IMR-90 (cell line): ENCODE data around the gene ADGRB3. TPM values are rescaled to one million over a fixed set of nuclear protein-coding genes. Genes with fewer than 3 reads are reported as not detected.

Source experiments
- ATAC-seq: fragments of 200-7000 bp; cut with Tn5 transposase; 2 replicates; pipeline ENCODE4 v1.9.1; 2020; ENCODE audit warnings: low read depth, mild to moderate bottlenecking, moderate library complexity
- BruUV-seq: library from RNA; stranded (reverse); fragments of 400-500 nt; replicated peaks from 2 replicates; lab custom pipeline; 2021; lab: Mats Ljungman, UMichigan
- CTCF ChIA-PET: fragments of 300-600 bp; formaldehyde crosslinking; extraction: SDS; loops from one replicate; lab custom pipeline; 2021; ENCODE audit warnings: antibody characterized with exemption; lab: Yijun Ruan, JAX
- POLR2A ChIA-PET: fragments of 300-600 bp; sonication (Branson Sonifier 250); formaldehyde crosslinking; loops from one replicate; lab custom pipeline; 2022; ENCODE audit warnings: antibody characterized with exemption; ENCODE audit not compliant: unreplicated experiment; lab: Charles Lee
- DNase-seq: peaks from one replicate; pipeline ENCODE4 v3.0.0; 2013
- H2AFZ ChIP-seq: replicated peaks from 2 replicates; pipeline ENCODE3; 2013; ENCODE audit warnings: low read length, mild to moderate bottlenecking; ENCODE audit not compliant: poor library complexity
- H2AK5ac ChIP-seq: 2 replicates; pipeline ENCODE4 v1.6.1; 2013; ENCODE audit warnings: low read depth, low read length, inconsistent platforms
- H2AK9ac ChIP-seq: replicated peaks from 2 replicates; pipeline ENCODE3; 2013; ENCODE audit warnings: mild to moderate bottlenecking, low read depth, low read length, moderate library complexity; ENCODE audit not compliant: poor library complexity
- H2BK120ac ChIP-seq: 2 replicates; pipeline ENCODE4 v1.6.1; 2013; ENCODE audit warnings: low read depth, low read length, inconsistent platforms
- H2BK15ac ChIP-seq: 3 replicates; pipeline ENCODE4 v1.6.1; 2013; ENCODE audit warnings: low read depth, low read length, inconsistent platforms
- H2BK20ac ChIP-seq: 2 replicates; pipeline ENCODE4 v1.6.1; 2013; ENCODE audit warnings: low read depth, mild to moderate bottlenecking, inconsistent platforms, low read length, moderate library complexity
- H2BK5ac ChIP-seq: 2 replicates; pipeline ENCODE4 v1.6.1; 2013; ENCODE audit warnings: mild to moderate bottlenecking, low read depth, low read length, inconsistent platforms; ENCODE audit not compliant: poor library complexity, severe bottlenecking
- H3K14ac ChIP-seq: replicated peaks from 2 replicates; pipeline ENCODE4 v1.6.1; 2013; ENCODE audit warnings: low read depth, low read length, inconsistent platforms
- H3K18ac ChIP-seq: 2 replicates; pipeline ENCODE4 v1.6.1; 2013; ENCODE audit warnings: low read depth, low read length, control low read depth
- H3K23ac ChIP-seq: 2 replicates; pipeline ENCODE4 v1.6.1; 2013; ENCODE audit warnings: low read depth, low read length, inconsistent platforms
- H3K27ac ChIP-seq: 2 replicates; pipeline ENCODE4 v1.5.1; 2013; ENCODE audit warnings: mild to moderate bottlenecking, control low read depth, low read length; ENCODE audit not compliant: insufficient read depth
- H3K27me3 ChIP-seq: 2 replicates; pipeline ENCODE4 v1.6.1; 2013; ENCODE audit warnings: low read length; ENCODE audit not compliant: control insufficient read depth, insufficient read depth
- H3K36me3 ChIP-seq: 2 replicates; pipeline ENCODE4 v1.6.1; 2013; ENCODE audit warnings: low read length, mixed read lengths; ENCODE audit not compliant: control insufficient read depth, insufficient read depth
- H3K4ac ChIP-seq: 2 replicates; pipeline ENCODE4 v1.6.1; 2013; ENCODE audit warnings: low read depth, low read length, inconsistent platforms
- H3K4me1 ChIP-seq: 2 replicates; pipeline ENCODE4 v1.6.1; 2013; ENCODE audit warnings: low read length, mixed read lengths; ENCODE audit not compliant: control insufficient read depth, insufficient read depth
- H3K4me2 ChIP-seq: 2 replicates; pipeline ENCODE4 v1.6.1; 2013; ENCODE audit warnings: low read depth, mild to moderate bottlenecking, control low read depth, low read length, moderate library complexity
- H3K4me3 ChIP-seq: 2 replicates; pipeline ENCODE4 v1.5.1; 2013; ENCODE audit warnings: low read depth, mild to moderate bottlenecking, control low read depth, low read length, moderate library complexity; ENCODE audit not compliant: insufficient read depth
- H3K56ac ChIP-seq: 2 replicates; pipeline ENCODE4 v1.6.1; 2013; ENCODE audit warnings: low read length, inconsistent platforms; ENCODE audit not compliant: insufficient read depth; ENCODE audit errors: extremely low read depth
- H3K79me1 ChIP-seq, 2 experiments: 2 replicates each; pipeline ENCODE4 v1.6.1; 2013; ENCODE audit warnings: low read length in 2 of 2, inconsistent platforms in 1 of 2, low read depth in 1 of 2
- H3K9ac ChIP-seq: 2 replicates; pipeline ENCODE4 v1.6.1; 2013; ENCODE audit warnings: low read depth, low read length, control low read depth
- H3K9me1 ChIP-seq: 2 replicates; pipeline ENCODE4 v1.6.1; 2013; ENCODE audit warnings: low read length, inconsistent platforms; ENCODE audit not compliant: insufficient read depth
- H3K9me3 ChIP-seq: 2 replicates; pipeline ENCODE4 v1.6.1; 2013; ENCODE audit warnings: low read length; ENCODE audit not compliant: control insufficient read depth, insufficient read depth
- H4K20me1 ChIP-seq: 2 replicates; pipeline ENCODE4 v1.6.1; 2013; ENCODE audit warnings: low read length, inconsistent platforms; ENCODE audit not compliant: insufficient read depth
- H4K5ac ChIP-seq: 2 replicates; pipeline ENCODE4 v1.6.1; 2013; ENCODE audit warnings: mild to moderate bottlenecking, low read depth, low read length, control low read depth
- H4K8ac ChIP-seq, 2 experiments: 2 replicates each; pipeline ENCODE4 v1.6.1; 2013; ENCODE audit warnings: low read depth in 2 of 2, low read length in 2 of 2, control low read depth in 1 of 2, inconsistent platforms in 1 of 2
- H4K91ac ChIP-seq: 2 replicates; pipeline ENCODE4 v1.6.1; 2013; ENCODE audit warnings: low read depth, low read length, inconsistent platforms; ENCODE audit not compliant: insufficient read depth
- BHLHE40 ChIP-seq: fragments of 150-350 bp; IDR thresholded peaks from 2 replicates; pipeline ENCODE4 v1.6.1; 2016; ENCODE audit warnings: mild to moderate bottlenecking, low read depth, low read length
- CEBPB ChIP-seq: IDR thresholded peaks from 2 replicates; pipeline ENCODE4 v1.6.1; 2012; ENCODE audit warnings: low read depth, low read length, improper control_type of control experiment
- CHD1 ChIP-seq: IDR thresholded peaks from 2 replicates; pipeline ENCODE4 v1.6.1; 2012; ENCODE audit warnings: low read depth, low read length, improper control_type of control experiment
- CTCF ChIP-seq: conservative IDR thresholded peaks from 2 replicates; pipeline ENCODE4 v1.5.1; 2012; ENCODE audit warnings: mild to moderate bottlenecking, low read depth, low read length, improper control_type of control experiment
- ELK1 ChIP-seq: fragments of 150-350 bp; IDR thresholded peaks from 2 replicates; pipeline ENCODE4 v1.6.1; 2016; ENCODE audit warnings: low read depth, mild to moderate bottlenecking, low read length, moderate library complexity, borderline replicate concordance
- FOS ChIP-seq: fragments of 150-350 bp; IDR thresholded peaks from 2 replicates; pipeline ENCODE4 v1.6.1; 2016; ENCODE audit warnings: low read depth, low read length
- MAFK ChIP-seq: IDR thresholded peaks from 2 replicates; pipeline ENCODE4 v1.6.1; 2012; ENCODE audit warnings: low read depth, low read length, improper control_type of control experiment
- MAZ ChIP-seq: IDR thresholded peaks from 2 replicates; pipeline ENCODE4 v1.6.1; 2012; ENCODE audit warnings: low read depth, mild to moderate bottlenecking, low read length, improper control_type of control experiment, moderate library complexity, borderline replicate concordance
- MXI1 ChIP-seq: IDR thresholded peaks from 2 replicates; pipeline ENCODE4 v1.6.1; 2012; ENCODE audit warnings: low read depth, mild to moderate bottlenecking, low read length, moderate library complexity, borderline replicate concordance
- NFE2L2 ChIP-seq: fragments of 150-350 bp; IDR thresholded peaks from 2 replicates; pipeline ENCODE4 v1.6.1; 2016; ENCODE audit warnings: low read depth, mild to moderate bottlenecking, low read length
- POLR2A ChIP-seq: IDR thresholded peaks from 2 replicates; pipeline ENCODE4 v1.6.1; 2012; ENCODE audit warnings: mild to moderate bottlenecking, low read depth, low read length
- RAD21 ChIP-seq: IDR thresholded peaks from 2 replicates; pipeline ENCODE4 v1.6.1; 2012; ENCODE audit warnings: low read length, improper control_type of control experiment
- RCOR1 ChIP-seq: IDR thresholded peaks from 2 replicates; pipeline ENCODE4 v1.6.1; 2012; ENCODE audit warnings: mild to moderate bottlenecking, low read length, improper control_type of control experiment; ENCODE audit not compliant: insufficient replicate concordance
- RFX5 ChIP-seq: IDR thresholded peaks from 2 replicates; pipeline ENCODE4 v1.8.0; 2012; ENCODE audit warnings: low read depth, mild to moderate bottlenecking, low read length, moderate library complexity
- SMC3 ChIP-seq: fragments of 150-350 bp; IDR thresholded peaks from 2 replicates; pipeline ENCODE4 v1.6.1; 2016; ENCODE audit warnings: low read depth, mild to moderate bottlenecking, antibody characterized with exemption, low read length, moderate library complexity
- USF2 ChIP-seq: fragments of 150-350 bp; IDR thresholded peaks from 2 replicates; pipeline ENCODE4 v1.6.1; 2017; ENCODE audit warnings: mild to moderate bottlenecking, antibody characterized with exemption, low read length, low read depth
- WGBS, 2 experiments: methylation state at CpG; one replicate each; pipeline versions ENCODE4 v1.1.5 to v1.1.7; 2013; ENCODE audit warnings: missing lambda C conversion rate in 2 of 2; ENCODE audit not compliant: insufficient read length in 1 of 2; ENCODE audit errors: extremely low coverage in 2 of 2; 5-methylcytosine and 5-hydroxymethylcytosine counted together
- dilution Hi-C: fragments of 300-500 bp; cut with HindIII; formaldehyde crosslinking; loops from one replicate; pipeline ENCODE4 v1.14.3; 2018; ENCODE audit warnings: low sequenced_read_pairs; ENCODE audit not compliant: unreplicated experiment
- in situ Hi-C: fragments of 300-500 bp; cut with MboI; formaldehyde crosslinking; loops from 3 replicates; pipeline ENCODE4 v1.14.3; 2019; ENCODE audit warnings: low sequenced_read_pairs, inconsistent platforms, mixed read lengths
- intact Hi-C: fragments of 100-400 bp; cut with micrococcal nuclease; formaldehyde crosslinking; loops from 2 replicates; pipeline ENCODE4 v1.10.0; 2022
- polyA plus RNA-seq, 3 experiments: library from polyadenylated mRNA; depleted of rRNA; stranded (reverse); fragments of >200 nt; gene quantifications; 2 replicates each; pipeline ENCODE4 v1.2.3, GENCODE V29; 2012; ENCODE audit warnings: low replicate concordance in 1 of 3
- total RNA-seq: library from RNA; depleted of rRNA; stranded (reverse); fragments of >200 nt; gene quantifications from 2 replicates; pipeline ENCODE4 v1.2.3, GENCODE V29; 2012

The ADGRB3 gene
- total and polyA plus RNA-seq, 2 of the 4 experiments (the other 2 are of a cell fraction) = not detected

- H3K9me3 ChIP-seq = no peaks in the 10 kb centered on the region
- intact Hi-C loops (no loop called here), in situ Hi-C loops (no loop called here), dilution Hi-C loops (no loop called here)
- H3K4me2 ChIP-seq = no peak overlapping the region
- H3K4me3 ChIP-seq = no peak overlapping the region
- H3K14ac ChIP-seq = no peak overlapping the region
- no peak overlapping the region for H3K18ac ChIP-seq
- no peak overlapping the region for H2BK15ac ChIP-seq
- POLR2A ChIA-PET = no interaction called here
- no peak overlapping the region for H4K91ac ChIP-seq
- H3K36me3 ChIP-seq = no peaks in the 10 kb centered on the region
- no peak overlapping the region for H4K8ac ChIP-seq
- H2AFZ ChIP-seq = no peak overlapping the region
- no peaks in the 10 kb centered on the region for H3K9me1 ChIP-seq
- H2BK5ac ChIP-seq = no peak overlapping the region
- H4K5ac ChIP-seq = no peak overlapping the region
- TF ChIP-seq CEBPB = no peak
- TF ChIP-seq RAD21 = no peak
- TF ChIP-seq FOS = no peak
- no peak for TF ChIP-seq RCOR1
- no peak for TF ChIP-seq SMC3
- no peak for TF ChIP-seq USF2
- TF ChIP-seq POLR2A = no peak
- no peak for TF ChIP-seq CHD1
- TF ChIP-seq NFE2L2 = no peak
- TF ChIP-seq MAFK = no peak
- no peak for TF ChIP-seq CTCF
- no peak for TF ChIP-seq BHLHE40
- no peak for TF ChIP-seq MAZ
- TF ChIP-seq ELK1 = no peak
- no peak for TF ChIP-seq RFX5
- no peak for TF ChIP-seq MXI1
- no peaks in the 10 kb centered on the region for H3K79me1 ChIP-seq
- no peak overlapping the region for H3K27ac ChIP-seq
- no peaks in the 10 kb centered on the region for H3K4me1 ChIP-seq
- CTCF ChIA-PET = no interaction called here
- H3K27me3 ChIP-seq = no peaks in the 10 kb centered on the region
- H2AK5ac ChIP-seq = no peak overlapping the region
- H2BK20ac ChIP-seq = no peak overlapping the region
- DNase-seq (no peak), ATAC-seq (no peak)
- H3K9ac ChIP-seq = no peak overlapping the region
- H3K4ac ChIP-seq = no peak overlapping the region
- no peak overlapping the region for H2BK120ac ChIP-seq
- H2AK9ac ChIP-seq = no peak overlapping the region
- H3K56ac ChIP-seq = no peak overlapping the region
- H3K23ac ChIP-seq = no peak overlapping the region
- BruUV-seq = no TSS peak
- WGBS, 2 experiments = no CpG with 5 or more reads among the region's 2 CpGs
- H4K20me1 ChIP-seq = no peaks in the 10 kb centered on the region
Measured at GRCh38 chr6:69343851-69344250, 708.8 kb downstream of the ADGRB3 start.
